Left cardiac atrium (tissue), 4 donors: ENCODE results near the gene HCFC2. TPM values are rescaled to one million over a fixed set of nuclear protein-coding genes. Genes with fewer than 3 reads are reported as not detected.
"Not testable (repeated sequence)": the region's sequence is repeated elsewhere in the genome, so short reads cannot be mapped to it uniquely, and the experiment has no call there.

Experiments
- ATAC-seq, 2 donors: fragments of 200-7000 bp; cut with Tn5 transposase; one replicate each; pipeline ENCODE4 v1.9.1; 2020; ENCODE audit warnings: mild to moderate bottlenecking in 2 of 2, moderate library complexity in 2 of 2
- DNase-seq: peaks from one replicate; pipeline ENCODE4 v3.0.0-alpha.2; 2020
- intact Hi-C, 2 donors: fragments of 100-400 bp; cut with DNase I; formaldehyde crosslinking; loops; one replicate each; pipeline versions ENCODE4 v1.14.1 to v1.15.1; 2022 to 2023
- long read RNA-seq: library from polyadenylated mRNA; unstranded; transcript quantifications from one replicate; pipeline ENCODE4 v2.0.0, GENCODE V29; 2021
- total RNA-seq, 2 donors: library from RNA; stranded (reverse); fragmentation: NEBNext Ultra II Directional; extraction: Animal tissue kit (Norgen Biotek cat#: 25700); gene quantifications; one replicate each; pipeline ENCODE4 v1.2.1, GENCODE V29; 2021
- donor health status: DM: no; HTN: yes; CAD: no.
- donor health status: DM: no; HTN: yes; CAD: no; lungs with severe emphysema.
- donor health status: DM: yes; HTN: yes; CAD: no.
- donor health status: Dilated cardiomyopathy.

The HCFC2 gene
- total RNA-seq, result 10 to 100 TPM in 1 of 2 donors, 1 to 10 TPM in 1; 9.2 to 10.2 TPM
- long read RNA-seq, full-length matches to known transcripts, result 4 of 9 reads
- long read RNA-seq, partial matches to known transcripts, result 1 of 9 reads
- long read RNA-seq, other reads (novel, unspliced or antisense), result 4 of 9 reads

- intact Hi-C loops, result loop anchor here in 1 of 2 donors (5.0 to 10.0 kb wide), 2 partner anchors 43 to 109 kb away; a partner anchor contains a TSS
- peak; percentile 99 for ATAC-seq
- DNase-seq, result peak; percentile 93
These were observed at the start of gene HCFC2 for GRCh38 chr12:104064031-104064841. HCFC2 (plus strand) TSS chr12:104064531; CDS start chr12:104064561, 30 bp downstream.

GRCh38 chr12:104021862-104022261 lies 42.5 kb upstream of the HCFC2 start:
- ATAC-seq, DNase-seq, intact Hi-C loops: not testable (repeated sequence)

GRCh38 chr12:104022786-104023185 lies 41.5 kb upstream of the HCFC2 start:
- DNase-seq (no peak), ATAC-seq (no peak)
- intact Hi-C loops, result no loop called here

GRCh38 chr12:104023710-104024109 lies 40.6 kb upstream of the HCFC2 start:
- ATAC-seq (no peak), DNase-seq (no peak)
- intact Hi-C loops, result no loop called here

- ATAC-seq, result no peak
- DNase-seq, result no peak
- intact Hi-C loops, result no loop called here
These were observed 40.0 kb upstream of the HCFC2 start for GRCh38 chr12:104024348-104024747.

- ATAC-seq, result no peak
- intact Hi-C loops, result no loop called here
- DNase-seq, result no peak
These were observed 38.6 kb upstream of the HCFC2 start for GRCh38 chr12:104025771-104026170.

GRCh38 chr12:104026841-104027599 lies 37.3 kb upstream of the HCFC2 start:
- no peak for ATAC-seq
- intact Hi-C loops, result no loop called here
- no peak for DNase-seq

GRCh38 chr12:104030596-104030995 lies 33.7 kb upstream of the HCFC2 start:
- DNase-seq, intact Hi-C loops: not testable (repeated sequence)
- ATAC-seq, result peak in 1 of 2 donors; percentile 39

GRCh38 chr12:104036143-104036542 lies 28.2 kb upstream of the HCFC2 start:
- DNase-seq, ATAC-seq, intact Hi-C loops: not testable (repeated sequence)

GRCh38 chr12:104039769-104040168 lies 24.6 kb upstream of the HCFC2 start:
- DNase-seq, ATAC-seq, intact Hi-C loops: not testable (repeated sequence)

GRCh38 chr12:104042580-104042979 lies 21.8 kb upstream of the HCFC2 start:
- intact Hi-C loops, result no loop called here
- DNase-seq (no peak), ATAC-seq (no peak)

GRCh38 chr12:104044158-104044557 lies 20.2 kb upstream of the HCFC2 start:
- intact Hi-C loops, result no loop called here
- ATAC-seq (no peak), DNase-seq (no peak)

GRCh38 chr12:104046306-104046705 lies 18.0 kb upstream of the HCFC2 start:
- DNase-seq (no peak), ATAC-seq (no peak)
- intact Hi-C loops, result no loop called here

- no peak for ATAC-seq
- intact Hi-C loops, result no loop called here
- DNase-seq, result no peak
These were observed 16.2 kb upstream of the HCFC2 start for GRCh38 chr12:104048162-104048561.

- no peak for ATAC-seq
These were observed 15.5 kb upstream of the HCFC2 start for GRCh38 chr12:104048811-104049210.

GRCh38 chr12:104049278-104049902 lies 14.9 kb upstream of the HCFC2 start:
- ATAC-seq (peak; percentile 23 to 36), DNase-seq (no peak)
- intact Hi-C loops, result no loop called here

More at GRCh38 chr12:104048811-104049210, 15.5 kb upstream of the HCFC2 start:
- DNase-seq, result no peak
- intact Hi-C loops, result no loop called here

GRCh38 chr12:104049903-104050356 lies 14.4 kb upstream of the HCFC2 start, which contains the start of gene GLT8D2:
GLT8D2 (minus strand) TSS chr12:104050187; CDS start chr12:104019648, 30,539 bp downstream.
- DNase-seq (peak; percentile 55), ATAC-seq (peak; percentile 80 to 93)
- intact Hi-C loops, result no loop called here

GRCh38 chr12:104050436-104050835 lies 13.9 kb upstream of the HCFC2 start:
- ATAC-seq (peak in 1 of 2 donors; percentile 25), DNase-seq (no peak)
- intact Hi-C loops, result no loop called here

- DNase-seq (no peak), ATAC-seq (no peak)
- intact Hi-C loops, result no loop called here
These were observed 9.5 kb upstream of the HCFC2 start for GRCh38 chr12:104054681-104055346.
